IgD-negative memory B cell (primary cell): ENCODE data around the gene GNG7. TPM values are rescaled to one million over a fixed set of nuclear protein-coding genes. Genes with fewer than 3 reads are reported as not detected.

Experiments used
- H3K27ac Mint-ChIP-seq, 3 donors: one replicate each; pipeline ENCODE4 v1.8.0; 2020 to 2022; ENCODE audit warnings: mild to moderate bottlenecking in 3 of 3, mixed read lengths in 3 of 3, moderate library complexity in 1 of 3
- H3K27me3 Mint-ChIP-seq: one replicate; pipeline ENCODE4 v1.8.0; 2021; ENCODE audit warnings: mixed read lengths
- H3K36me3 Mint-ChIP-seq: one replicate; pipeline ENCODE4 v1.8.0; 2020; ENCODE audit warnings: mild to moderate bottlenecking, mixed read lengths
- H3K4me1 Mint-ChIP-seq, 3 donors: one replicate each; pipeline ENCODE4 v1.8.0; 2020 to 2022; ENCODE audit warnings: mixed read lengths in 3 of 3, mild to moderate bottlenecking in 1 of 3
- H3K4me3 Mint-ChIP-seq, 4 donors: one replicate each; pipeline ENCODE4 v1.8.0; 2020 to 2022; ENCODE audit warnings: mild to moderate bottlenecking in 4 of 4, mixed read lengths in 4 of 4, moderate library complexity in 3 of 4
- H3K9me3 Mint-ChIP-seq, 3 donors: one replicate each; pipeline ENCODE4 v1.8.0; 2020 to 2021; ENCODE audit warnings: mixed read lengths in 3 of 3, mild to moderate bottlenecking in 1 of 3
- polyA plus RNA-seq: library from polyadenylated mRNA; unstranded; fragments of 300-500 nt; fragmentation: Illumina TruSeq; gene quantifications from one replicate; pipeline ENCODE4 v1.2.3, GENCODE V29; 2021

GNG7 gene
- polyA plus RNA-seq, 1 donor from 2014 or later = 74.6 TPM

DNA sequence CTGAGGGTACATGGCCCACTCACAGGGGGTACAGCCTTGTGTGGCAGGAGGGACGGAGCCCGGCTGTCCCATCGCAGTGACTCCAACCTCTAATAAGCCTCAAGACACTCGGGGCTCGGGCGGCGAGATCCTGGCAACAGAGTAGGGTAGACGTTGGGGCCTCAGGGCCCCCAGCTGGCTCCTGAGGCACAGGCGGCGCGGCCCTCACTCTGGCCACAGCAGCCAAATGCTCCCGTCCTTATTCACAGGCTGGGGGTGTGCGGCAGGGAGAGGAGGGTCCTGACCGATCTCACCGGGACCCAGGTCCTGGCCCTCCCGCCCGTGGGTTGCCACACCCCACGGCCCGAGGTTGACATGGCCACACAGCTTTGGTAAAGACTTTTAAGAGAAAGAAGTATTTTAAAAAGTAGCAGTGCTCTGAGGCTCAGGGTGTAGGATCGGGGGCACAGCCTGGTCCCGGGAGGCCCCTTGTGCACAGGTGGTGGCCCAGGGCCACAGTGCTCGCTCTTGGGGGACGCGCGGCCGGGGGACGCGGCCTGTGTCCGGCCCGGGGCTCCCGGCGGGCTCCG, 29.7 kb upstream of the GNG7 start:
- H3K4me1 Mint-ChIP-seq = peaks cover 8 to 22% (median 20%) of the 10 kb centered on the region in 3 donors
- H3K9me3 Mint-ChIP-seq = no peaks in the 10 kb centered on the region
- no peak overlapping the region for H3K27ac Mint-ChIP-seq
- no peak overlapping the region for H3K4me3 Mint-ChIP-seq
- H3K36me3 Mint-ChIP-seq = peaks cover 4% of the 10 kb centered on the region
- no peaks in the 10 kb centered on the region for H3K27me3 Mint-ChIP-seq

DNA sequence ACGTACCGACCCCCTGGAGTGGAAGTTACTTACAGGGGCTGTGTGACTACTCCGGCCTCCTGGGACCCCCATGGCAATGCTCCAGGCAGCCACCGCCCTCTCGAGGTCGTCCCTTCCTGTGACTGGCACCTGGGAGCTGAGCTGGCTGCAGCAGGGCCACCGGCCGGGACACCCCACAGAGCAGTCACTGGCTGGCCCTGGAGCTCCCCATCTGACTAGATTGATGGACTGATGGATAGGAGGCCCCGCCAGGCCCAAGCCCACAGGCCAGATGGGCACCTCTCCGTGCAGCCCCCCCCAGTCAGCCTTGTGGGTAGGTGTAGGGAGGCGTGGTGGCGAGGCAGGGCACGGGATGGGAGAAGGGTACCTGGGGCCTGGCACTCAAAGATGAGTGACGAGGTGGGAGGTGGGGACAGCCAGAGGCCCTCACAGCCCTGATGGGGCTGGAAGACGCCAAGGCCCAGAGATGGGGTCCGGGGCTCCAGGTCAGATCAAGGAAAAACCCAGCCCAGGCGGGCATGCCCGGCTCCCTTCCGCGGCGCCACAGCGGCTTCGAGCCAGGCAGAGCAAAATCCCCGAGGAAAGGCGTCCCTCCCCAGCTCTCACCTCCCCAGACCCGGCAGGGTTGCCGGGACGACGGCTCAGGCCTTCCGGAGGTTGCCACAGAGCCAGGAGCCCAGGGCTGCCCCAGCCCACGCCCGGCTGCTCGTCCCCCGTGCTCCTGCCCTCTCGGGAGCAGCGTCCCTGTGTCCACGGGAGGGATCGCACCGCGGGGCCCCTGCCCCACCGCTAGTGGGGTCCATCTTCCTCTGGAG, 28.9 kb upstream of the GNG7 start:
- Mint-ChIP-seq H3K27me3 (peaks cover 3% of the 10 kb centered on the region), H3K4me3 (peak overlapping the region in 1 of 4 donors; percentile 27), H3K27ac (no peak overlapping the region)

GRCh38 chr19:2729943-2730818, 27.7 kb upstream of the GNG7 start:
- Mint-ChIP-seq H3K27me3 (peaks cover 3% of the 10 kb centered on the region), H3K9me3 (no peaks in the 10 kb centered on the region), H3K4me1 (peaks cover 12 to 22% (median 13%) of the 10 kb centered on the region in 3 donors), H3K4me3 (no peak overlapping the region), H3K36me3 (no peaks in the 10 kb centered on the region), H3K27ac (no peak overlapping the region)

More for the DNA sequence above, 28.9 kb upstream of the GNG7 start:
- Mint-ChIP-seq H3K9me3 (no peaks in the 10 kb centered on the region), H3K4me1 (peaks cover 10 to 22% (median 13%) of the 10 kb centered on the region in 3 donors), H3K36me3 (no peaks in the 10 kb centered on the region)

DNA sequence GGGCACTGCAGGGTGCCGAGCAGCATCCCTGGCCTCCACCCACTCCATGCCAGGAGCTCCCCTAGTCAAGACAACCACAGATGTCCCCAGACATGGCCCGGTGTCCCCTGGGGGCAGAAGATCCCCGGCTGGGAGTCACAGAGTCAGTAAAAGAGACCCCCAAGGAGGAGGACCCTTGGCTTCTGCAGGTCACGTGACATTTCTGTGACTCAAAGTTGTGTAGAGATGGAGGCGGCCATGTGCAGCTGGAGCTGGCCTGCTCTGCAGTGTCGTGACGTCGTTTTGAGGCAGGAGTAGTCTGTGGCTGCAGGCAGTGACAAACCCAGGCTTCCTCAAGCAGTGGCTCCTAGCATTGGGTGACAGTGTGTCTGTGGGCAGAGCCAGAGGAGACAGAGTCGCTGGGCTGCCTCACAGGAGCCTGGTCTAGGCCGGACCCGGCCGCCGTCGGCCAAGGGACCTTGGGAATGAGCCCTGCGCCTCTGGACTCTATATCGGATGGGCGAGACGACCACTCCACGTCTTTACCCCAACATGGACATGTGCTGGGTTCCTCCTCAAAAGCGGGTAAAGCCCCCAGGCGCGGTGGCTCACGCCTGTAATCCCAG, 26.4 kb upstream of the GNG7 start:
- Mint-ChIP-seq H3K36me3 (no peaks in the 10 kb centered on the region), H3K4me3 (peak overlapping the region in 1 of 4 donors; percentile 11), H3K27ac (peak overlapping the region in 1 of 3 donors; percentile 63), H3K27me3 (peaks cover 3% of the 10 kb centered on the region), H3K4me1 (peaks cover 8 to 15% (median 14%) of the 10 kb centered on the region in 3 donors), H3K9me3 (no peaks in the 10 kb centered on the region)

- peak overlapping the region in 1 of 3 donors; percentile 76 for H3K27ac Mint-ChIP-seq
- H3K27me3 Mint-ChIP-seq = peaks cover 3% of the 10 kb centered on the region
- H3K4me3 Mint-ChIP-seq = peak overlapping the region in 1 of 4 donors; percentile 52
- peaks cover 10 to 14% (median 13%) of the 10 kb centered on the region in 3 donors for H3K4me1 Mint-ChIP-seq
- no peaks in the 10 kb centered on the region for H3K36me3 Mint-ChIP-seq
- no peaks in the 10 kb centered on the region for H3K9me3 Mint-ChIP-seq
Measured at GRCh38 chr19:2727640-2727944, 25.1 kb upstream of the GNG7 start.

GRCh38 chr19:2726904-2727639, 24.6 kb upstream of the GNG7 start:
- H3K4me3 Mint-ChIP-seq = peak overlapping the region in 2 of 4 donors; percentile 9 to 49

DNA sequence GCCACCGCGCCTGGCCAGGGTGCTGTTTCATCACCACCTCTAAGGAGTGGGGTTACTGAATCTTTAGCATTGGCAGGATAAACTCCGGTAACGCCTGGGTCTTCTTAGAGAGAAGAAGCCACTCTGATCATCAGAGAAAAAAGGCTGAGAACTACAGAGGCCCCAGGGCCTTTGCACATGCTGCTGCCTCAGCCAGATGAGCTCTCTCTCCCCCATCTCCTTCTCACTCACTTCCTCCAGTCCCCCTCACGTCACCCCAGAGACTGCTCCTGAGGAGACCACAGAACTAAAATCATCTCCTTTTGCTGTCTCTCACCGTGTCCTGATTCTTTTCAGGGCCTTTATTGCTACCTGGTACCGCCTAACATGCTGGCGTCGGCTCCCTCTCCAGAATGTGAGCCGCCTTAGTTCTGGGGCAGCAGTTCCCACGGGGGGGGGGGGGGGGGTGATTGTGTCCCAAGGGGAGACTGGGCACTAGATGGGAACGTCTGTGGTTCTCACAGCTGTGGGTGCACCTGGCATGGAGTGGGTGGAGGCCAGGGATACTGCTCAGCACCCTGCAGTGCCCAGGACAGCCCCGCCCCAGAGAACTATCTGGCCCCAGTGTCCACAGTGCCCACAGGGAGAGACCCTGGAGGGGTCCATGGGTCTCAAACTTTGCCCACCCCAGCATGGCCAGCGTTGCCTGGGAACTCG, 23.8 kb upstream of the GNG7 start:
- Mint-ChIP-seq H3K27ac (no peak overlapping the region), H3K4me3 (peak overlapping the region in 1 of 4 donors; percentile 74), H3K36me3 (no peaks in the 10 kb centered on the region), H3K4me1 (peaks cover 13 to 16% (median 14%) of the 10 kb centered on the region in 3 donors), H3K27me3 (peaks cover 6% of the 10 kb centered on the region), H3K9me3 (no peaks in the 10 kb centered on the region)

More at GRCh38 chr19:2726904-2727639, 24.6 kb upstream of the GNG7 start:
- H3K27me3 Mint-ChIP-seq = peaks cover 3% of the 10 kb centered on the region
- H3K4me1 Mint-ChIP-seq = peaks cover 10 to 15% (median 13%) of the 10 kb centered on the region in 3 donors
- H3K27ac Mint-ChIP-seq = peak overlapping the region in 1 of 3 donors; percentile 76
- no peaks in the 10 kb centered on the region for H3K36me3 Mint-ChIP-seq
- H3K9me3 Mint-ChIP-seq = no peaks in the 10 kb centered on the region

- Mint-ChIP-seq H3K36me3 (no peaks in the 10 kb centered on the region), H3K4me1 (peaks cover 13 to 23% (median 18%) of the 10 kb centered on the region in 3 donors), H3K27me3 (peaks cover 12% of the 10 kb centered on the region), H3K27ac (peak overlapping the region in 1 of 3 donors; percentile 21), H3K9me3 (no peaks in the 10 kb centered on the region), H3K4me3 (no peak overlapping the region)
Measured at GRCh38 chr19:2724148-2724557, 21.7 kb upstream of the GNG7 start.

DNA sequence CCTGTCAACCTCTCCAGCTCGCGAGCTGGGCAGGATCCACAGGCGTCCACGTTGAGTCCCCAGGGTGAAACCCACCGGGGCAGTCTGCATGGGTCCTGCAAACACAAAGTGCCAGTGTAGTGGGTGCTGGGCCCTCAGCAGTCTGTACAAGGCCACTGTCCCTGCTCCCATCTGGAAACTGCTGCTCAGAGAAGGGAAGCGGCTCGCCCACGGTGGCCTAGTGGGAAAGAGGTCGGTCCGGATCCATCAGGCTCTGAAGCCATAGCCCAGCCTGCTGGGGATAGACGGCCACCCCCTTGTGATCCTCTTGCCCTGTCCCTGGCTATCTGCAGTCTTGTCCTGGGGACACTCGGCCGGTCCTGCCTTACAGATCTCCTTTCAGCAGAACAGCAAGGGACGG, 21.3 kb upstream of the GNG7 start:
- Mint-ChIP-seq H3K27me3 (peaks cover 12% of the 10 kb centered on the region), H3K9me3 (no peaks in the 10 kb centered on the region), H3K27ac (no peak overlapping the region), H3K4me1 (peaks cover 9 to 21% (median 18%) of the 10 kb centered on the region in 3 donors), H3K36me3 (no peaks in the 10 kb centered on the region), H3K4me3 (no peak overlapping the region)

- Mint-ChIP-seq H3K36me3 (no peaks in the 10 kb centered on the region), H3K27ac (no peak overlapping the region), H3K9me3 (no peaks in the 10 kb centered on the region), H3K4me1 (peaks cover 5 to 18% (median 17%) of the 10 kb centered on the region in 3 donors), H3K4me3 (no peak overlapping the region), H3K27me3 (peaks cover 12% of the 10 kb centered on the region)
Measured at GRCh38 chr19:2723345-2723715, 20.8 kb upstream of the GNG7 start.

DNA sequence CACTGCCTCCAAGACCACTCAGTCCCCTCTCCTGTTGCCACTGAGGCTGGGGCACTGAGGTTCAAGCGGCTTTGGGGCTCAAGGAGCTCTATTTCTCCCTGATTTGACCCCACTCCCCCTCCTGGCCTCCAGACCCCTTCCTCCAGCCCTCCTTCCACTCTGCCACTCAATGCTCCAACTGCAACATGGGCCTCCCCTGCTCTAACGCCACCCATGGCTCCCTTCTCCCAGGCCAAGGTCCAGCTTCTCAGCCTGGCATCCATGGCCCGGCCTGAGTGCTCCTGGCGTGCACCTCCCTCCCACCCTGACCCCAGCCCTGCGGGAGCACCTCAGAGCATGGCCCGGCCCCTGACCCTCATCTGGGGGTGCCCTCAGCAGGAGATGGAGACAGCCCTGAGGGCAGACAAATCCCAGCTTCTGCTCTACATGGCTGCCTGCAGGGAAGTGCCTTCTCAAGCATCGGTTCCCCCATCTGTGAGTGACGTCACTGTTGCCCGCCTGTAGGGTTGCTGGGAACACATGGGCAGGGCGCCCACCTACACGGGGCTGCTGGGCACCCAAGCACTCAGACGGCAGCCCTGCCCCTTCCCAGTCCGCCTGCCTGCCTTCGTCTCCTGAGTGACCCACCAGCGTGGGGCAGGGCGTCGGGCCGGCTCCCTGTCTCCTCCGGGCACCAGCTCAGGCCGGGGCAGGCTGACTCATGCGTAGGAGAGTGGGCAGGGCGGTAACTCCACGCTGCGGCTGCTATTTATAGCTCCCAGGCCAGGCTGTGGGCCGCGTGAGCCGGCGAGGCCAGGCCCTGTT, 20.2 kb upstream of the GNG7 start:
- Mint-ChIP-seq H3K4me3 (peak overlapping the region in 1 of 4 donors; percentile 78), H3K9me3 (no peaks in the 10 kb centered on the region), H3K27me3 (peaks cover 12% of the 10 kb centered on the region), H3K27ac (no peak overlapping the region), H3K36me3 (no peaks in the 10 kb centered on the region), H3K4me1 (peaks cover 5 to 18% (median 17%) of the 10 kb centered on the region in 3 donors)

- peaks cover 5 to 16% (median 15%) of the 10 kb centered on the region in 3 donors for H3K4me1 Mint-ChIP-seq
- H3K9me3 Mint-ChIP-seq = no peaks in the 10 kb centered on the region
- no peaks in the 10 kb centered on the region for H3K36me3 Mint-ChIP-seq
- H3K4me3 Mint-ChIP-seq = peak overlapping the region; percentile 76 to 86 (median 78)
- peak overlapping the region; percentile 69 to 76 (median 71) for H3K27ac Mint-ChIP-seq
- peaks cover 9% of the 10 kb centered on the region for H3K27me3 Mint-ChIP-seq
Measured at GRCh38 chr19:2721570-2722540, 19.4 kb upstream of the GNG7 start.
